Heart right ventricle (tissue), 16 donors: Measurements from ENCODE around the gene TMEM242. TPM values are rescaled to one million over a fixed set of nuclear protein-coding genes. Genes with fewer than 3 reads are reported as not detected.

Experiments used
- ATAC-seq, 8 donors: fragments of 200-7000 bp; cut with Tn5 transposase; one replicate each; pipeline ENCODE4 v1.9.1; 2020; ENCODE audit warnings: mild to moderate bottlenecking in 8 of 8, moderate library complexity in 8 of 8, moderate number of reproducible peaks in 1 of 8
- DNase-seq, 2 donors: peaks; one replicate each; pipeline ENCODE4 v3.0.0-alpha.2; 2020
- H3K27ac ChIP-seq, 10 donors: fragments of 200-600 bp; sonication (generic) in 2 of 10; one replicate each; pipeline versions ENCODE4 v1.5.0 to v1.8.0; 2020 to 2022; ENCODE audit warnings: mild to moderate bottlenecking in 3 of 10
- H3K27me3 ChIP-seq, 7 donors: fragments of 200-600 bp; one replicate each; pipeline ENCODE4 v1.8.0; 2021 to 2022; ENCODE audit warnings: mild to moderate bottlenecking in 2 of 7
- H3K36me3 ChIP-seq, 9 donors: fragments of 200-600 bp; sonication (generic) in 1 of 9; one replicate each; pipeline versions ENCODE4 v1.5.0 to v1.8.0; 2020 to 2022; ENCODE audit warnings: mild to moderate bottlenecking in 2 of 9
- H3K4me1 ChIP-seq, 9 donors: fragments of 200-600 bp; sonication (generic) in 1 of 9; one replicate each; pipeline versions ENCODE4 v1.5.0 to v1.8.0; 2020 to 2022; ENCODE audit warnings: mild to moderate bottlenecking in 4 of 9
- H3K4me3 ChIP-seq, 10 donors: fragments of 200-600 bp; sonication (generic) in 2 of 10; one replicate each; pipeline versions ENCODE4 v1.5.0 to v1.8.0; 2020 to 2022; ENCODE audit warnings: mild to moderate bottlenecking in 7 of 10, moderate library complexity in 2 of 10
- H3K9me3 ChIP-seq, 11 donors: fragments of 200-600 bp in 10 of 11; sonication (generic) in 2 of 11; one replicate each; pipeline versions ENCODE4 v1.5.0 to v1.8.0; 2013 to 2022; ENCODE audit warnings: mild to moderate bottlenecking in 2 of 11, control low read depth in 1 of 11, moderate library complexity in 1 of 11
- CTCF ChIP-seq, 9 donors: fragments of 200-600 bp; sonication (generic) in 2 of 9; IDR thresholded peaks; one replicate each; pipeline versions ENCODE4 v1.5.0 to v1.8.0; 2021 to 2022; ENCODE audit warnings: antibody characterized with exemption in 9 of 9, mild to moderate bottlenecking in 5 of 9, moderate library complexity in 1 of 9
- WGBS, 2 donors: extraction: QIAGEN DNeasy Blood & Tissue Kit; methylation state at CpG; one replicate each; pipeline ENCODE4 v1.1.7; 2013; ENCODE audit warnings: inconsistent platforms in 1 of 2; 5-methylcytosine and 5-hydroxymethylcytosine counted together
- intact Hi-C, 10 donors: fragments of 100-400 bp; cut with DNase I; formaldehyde crosslinking; loops; one replicate each; pipeline versions ENCODE4 v1.11.1 to v1.14.2; 2022
- polyA plus RNA-seq, 2 donors: library from polyadenylated mRNA; stranded (reverse); fragments of 200-250 nt; gene quantifications; one replicate each; pipeline ENCODE4 v1.2.3, GENCODE V29; 2013
- total RNA-seq, 10 donors: library from RNA; stranded (reverse); fragmentation: NEBNext Ultra II Directional in 3 of 10; extraction: Animal tissue kit (Norgen Biotek cat#: 25700) in 3 of 10; gene quantifications; one replicate each; pipeline versions ENCODE4 v1.2.1 to v1.2.4, GENCODE V29; 2021 to 2023
- donor health status: Arrhythmogenic right ventricular cardiomyopathy.
- donor health status: ischemic (EF 13 %, LVEDD 7.1; RV severe dilation, severe dysfunction).
- donor health status: healthy with polysubstance abuse.
- donor health status: DM: no; HTN: yes; CAD: no.
- donor health status: DM: no; HTN: no; CAD: no.
- donor health status: ischemic (EF 25% LVEDD 6.9; RV normal size, moderate dysfunction).
- donor health status: ischemic (EF 25% LVEDD 5.7; RV mildly dilated, moderate dysfunction).
- donor health status: healthy.
- donor health status: DM: yes; HTN: yes; CAD: no.
- donor health status: Ischemic cardiomyopathy.
- donor health status: ischemic (EF 35%, LVEDD 5.7; RV mildly dilated, moderate dysfunction).
- donor health status: nonischemic (EF 11% LVEDD 7.7; RV severe dilation, severe dysfunction).
- donor health status: DM: yes; HTN: yes; CAD: no.
- donor health status: PGD.
- donor health status: ischemic (EF 29% LVEDD 5.4; RV normal size, mild dysfunction).
- donor health status: nonischemic (EF 23%, LVEDD 6.1; RV moderate dilation, normal function).

Gene TMEM242
- total and polyA plus RNA-seq, 12 donors = 8.9 to 18.7 (median 16.2) TPM

DNA sequence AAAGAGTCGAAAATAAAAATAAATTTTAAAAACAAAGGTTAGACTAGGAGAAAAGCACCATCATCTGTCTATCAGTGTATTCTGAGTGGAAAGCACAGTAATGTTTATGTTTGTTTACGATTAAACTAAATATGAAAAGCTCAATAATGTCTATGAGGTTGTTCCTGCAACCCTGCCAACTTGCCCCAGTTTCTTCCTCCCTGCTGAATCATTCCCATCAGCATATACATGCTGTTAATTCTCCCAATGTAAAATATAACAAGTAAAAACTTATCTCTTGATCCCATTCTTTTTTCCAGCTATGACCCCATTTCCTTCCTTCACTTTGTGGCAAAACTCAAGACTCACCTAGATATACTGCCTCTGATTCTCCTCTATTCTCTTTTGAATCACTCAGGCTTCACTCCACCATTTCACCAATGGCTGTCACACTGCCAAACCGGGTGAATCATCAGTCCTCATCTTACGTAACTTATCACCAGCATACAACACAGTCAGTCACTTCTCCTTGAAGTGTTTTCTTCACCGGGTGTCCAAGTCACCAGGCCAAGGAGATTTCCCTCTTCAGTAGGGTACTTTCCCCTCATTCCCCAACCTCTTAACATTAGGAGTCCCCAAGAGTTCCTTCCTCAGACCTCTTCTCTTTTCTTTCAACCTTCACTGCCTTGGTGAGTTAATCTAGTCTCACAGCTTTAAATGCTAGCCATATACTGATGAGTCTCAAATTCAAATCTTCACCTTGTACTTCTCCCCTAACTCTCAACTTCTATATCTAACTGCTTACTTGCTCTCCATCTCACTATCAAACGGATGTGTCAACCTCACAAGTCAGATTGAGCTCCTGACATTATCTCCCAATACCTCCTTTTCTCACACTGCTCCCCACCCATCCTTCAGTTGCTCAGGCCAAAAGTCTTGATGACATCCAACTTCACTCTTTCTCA is 6.2 kb downstream of the TMEM242 start:
- peak; percentile 53 to 94 (median 82) for ATAC-seq
- no peak for TF ChIP-seq CTCF (IDR thresholded peaks at IDR 0.05)
- intact Hi-C loops = loop anchor here in 9 of 10 donors (2.0 to 10.0 kb wide), 11 partner anchors 65 to 748 kb away; partner anchors contain the start of gene ZDHHC14 (in 1 of the 9)
- Histone ChIP-seq H3K36me3 (peaks cover 0 to 90% (median 18%) of the 10 kb centered on the region in 9 donors), H3K27ac (peak overlapping the region in 8 of 10 donors; percentile 4 to 78 (median 64)), H3K9me3 (no peaks in the 10 kb centered on the region), H3K27me3 (no peaks in the 10 kb centered on the region), H3K4me1 (peaks cover 2 to 40% (median 29%) of the 10 kb centered on the region in 9 donors), H3K4me3 (no peak overlapping the region)
- 38 to 45% methylated on average over 6 of the region's 6 CpGs for WGBS, 2 donors
- DNase-seq = peak; percentile 38 to 71

DNA sequence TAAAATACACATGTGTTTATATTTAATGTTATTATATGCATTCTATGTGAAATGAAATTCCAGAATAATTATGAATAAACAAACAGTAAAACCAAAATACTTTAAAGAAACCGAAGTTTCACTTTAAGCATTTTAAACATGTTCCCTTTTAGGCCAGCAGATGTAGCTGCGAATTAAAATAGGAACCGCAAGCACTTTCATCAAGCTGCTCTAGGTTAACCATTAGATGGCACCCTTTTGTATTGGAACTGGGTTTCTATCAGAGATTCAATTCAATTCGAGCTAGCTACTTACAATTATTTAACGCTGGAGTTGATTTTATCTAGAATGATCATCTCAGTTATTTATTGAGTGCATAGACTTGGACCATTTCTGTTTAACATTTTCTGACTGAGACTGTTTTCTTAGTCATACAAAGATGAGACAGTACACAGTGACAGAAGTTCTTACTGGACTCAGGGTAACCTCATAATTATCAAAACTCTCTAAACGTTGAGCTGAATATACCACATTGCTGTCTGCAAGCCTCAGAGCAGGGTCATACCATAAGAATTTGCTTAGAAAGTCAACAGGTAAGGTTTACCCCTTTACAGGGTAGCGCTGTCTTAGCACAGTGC is 8.5 kb downstream of the TMEM242 start:
- H3K27me3 ChIP-seq = no peaks in the 10 kb centered on the region
- no peak overlapping the region for H3K4me3 ChIP-seq
- WGBS, 2 donors = 20% methylated on average over 7 of the region's 7 CpGs
- ATAC-seq (peak in 7 of 8 donors; percentile 56 to 85 (median 69)), DNase-seq (no peak)
- H3K9me3 ChIP-seq = no peaks in the 10 kb centered on the region
- intact Hi-C loops = loop anchor here (2.0 to 10.0 kb wide), 13 partner anchors 66 to 750 kb away; partner anchors contain the start of gene ZDHHC14 (in 2 of the 10)
- H3K36me3 ChIP-seq = peaks cover 0 to 67% (median 18%) of the 10 kb centered on the region in 9 donors
- H3K4me1 ChIP-seq = peaks cover 0 to 37% (median 24%) of the 10 kb centered on the region in 9 donors
- H3K27ac ChIP-seq = peak overlapping the region in 3 of 10 donors; percentile 13 to 46 (median 26)
- TF ChIP-seq CTCF (IDR thresholded peaks at IDR 0.05) = peak; percentile 56 to 97 (median 85)

DNA sequence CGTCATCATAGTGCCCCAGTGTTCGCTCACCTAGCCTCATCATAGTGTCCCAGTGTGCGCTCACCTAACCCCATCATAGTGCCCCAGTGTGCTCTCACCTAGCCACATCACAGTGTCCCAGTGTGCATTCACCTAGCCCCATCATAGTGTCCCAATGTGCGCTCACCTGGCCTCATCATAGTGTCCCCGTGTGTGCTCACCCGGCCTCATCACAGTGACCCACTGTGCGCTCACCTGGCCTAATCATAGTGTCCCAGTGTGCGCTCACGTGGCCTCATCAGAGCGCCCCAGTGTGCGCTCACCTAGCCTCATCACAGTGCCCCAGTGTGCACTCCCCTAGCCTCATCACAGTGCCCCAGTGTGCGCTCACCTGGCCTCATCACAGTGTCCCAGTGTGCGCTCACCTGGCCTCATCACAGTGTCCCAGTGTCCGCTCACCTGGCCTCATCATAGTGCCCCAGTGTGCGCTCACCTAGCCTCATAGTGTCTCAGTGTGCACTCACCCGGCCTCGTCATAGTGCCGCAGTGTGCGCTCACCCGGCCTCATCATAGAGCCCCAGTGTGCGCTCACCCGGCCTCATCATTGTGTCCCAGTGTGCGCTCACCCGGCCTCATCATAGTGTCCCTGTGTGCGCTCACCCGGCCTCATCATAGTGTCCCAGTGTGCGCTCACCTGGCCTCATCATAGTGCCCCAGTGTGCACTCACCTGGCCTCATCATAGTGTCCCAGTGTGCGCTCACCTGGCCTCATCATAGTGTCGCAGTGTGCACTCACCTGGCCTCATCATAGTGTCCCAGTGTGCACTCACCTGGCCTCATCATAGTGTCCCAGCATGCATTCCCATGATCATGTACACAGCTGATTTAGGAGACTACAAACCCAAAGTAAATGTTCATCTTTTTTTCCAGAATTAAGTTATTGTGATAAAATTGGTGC is 9.5 kb downstream of the TMEM242 start:
- peaks cover 0 to 39% (median 24%) of the 10 kb centered on the region in 9 donors for H3K4me1 ChIP-seq
- 87 to 88% methylated on average over 29 of the region's 29 CpGs for WGBS, 2 donors
- no peak for TF ChIP-seq CTCF (IDR thresholded peaks at IDR 0.05)
- intact Hi-C loops = loop anchor here in 9 of 10 donors (2.0 to 10.0 kb wide), 9 partner anchors 67 to 751 kb away; partner anchors contain the start of gene ZDHHC14 (in 1 of the 9)
- peaks cover 0 to 57% (median 18%) of the 10 kb centered on the region in 9 donors for H3K36me3 ChIP-seq
- DNase-seq = no peak
- H3K27me3 ChIP-seq = no peaks in the 10 kb centered on the region
- peak in 1 of 8 donors; percentile 36 for ATAC-seq
- no peaks in the 10 kb centered on the region for H3K9me3 ChIP-seq
- no peak overlapping the region for H3K4me3 ChIP-seq
- no peak overlapping the region for H3K27ac ChIP-seq
